ENCODE results near the gene ARHGEF28.

Gene ARHGEF28

GRCh38 chr5:73899916-73900315 is 273.9 kb downstream of the ARHGEF28 start:
- Mint-ChIP-seq H3K9me3 (no peaks in the 10 kb centered on the region), H3K4me3 (no peak overlapping the region), H3K27ac (no peak overlapping the region), H3K4me1 (peaks cover 2% of the 10 kb centered on the region), H3K36me3 (no peaks in the 10 kb centered on the region), H3K27me3 (peaks cover 21% of the 10 kb centered on the region)
- ATAC-seq (ENCODE audit: low read depth) = no peak
- DNase-seq (ENCODE audit: low spot score in 2 of 2) = no peak

- no peak overlapping the region for H3K4me3 Mint-ChIP-seq
- ATAC-seq (ENCODE audit: low read depth) (no peak), DNase-seq (ENCODE audit: low spot score in 2 of 2) (no peak)
- no peaks in the 10 kb centered on the region for H3K36me3 Mint-ChIP-seq
- no peak overlapping the region for H3K27ac Mint-ChIP-seq
- no peaks in the 10 kb centered on the region for H3K4me1 Mint-ChIP-seq
- H3K27me3 Mint-ChIP-seq = peaks cover 17% of the 10 kb centered on the region
- no peaks in the 10 kb centered on the region for H3K9me3 Mint-ChIP-seq
These were observed 274.6 kb downstream of the ARHGEF28 start for GRCh38 chr5:73900566-73900965.

GRCh38 chr5:73901043-73901442 is 275.0 kb downstream of the ARHGEF28 start:
- ATAC-seq (ENCODE audit: low read depth) = no peak
- no peaks in the 10 kb centered on the region for H3K4me1 Mint-ChIP-seq
- H3K27ac Mint-ChIP-seq = no peak overlapping the region
- peaks cover 14% of the 10 kb centered on the region for H3K27me3 Mint-ChIP-seq
- no peak for DNase-seq (ENCODE audit: low spot score in 2 of 2)
- H3K9me3 Mint-ChIP-seq = no peaks in the 10 kb centered on the region
- H3K36me3 Mint-ChIP-seq = no peaks in the 10 kb centered on the region
- H3K4me3 Mint-ChIP-seq = no peak overlapping the region

- Mint-ChIP-seq H3K9me3 (no peaks in the 10 kb centered on the region), H3K36me3 (no peaks in the 10 kb centered on the region), H3K4me1 (no peaks in the 10 kb centered on the region), H3K27me3 (peaks cover 10% of the 10 kb centered on the region), H3K27ac (no peak overlapping the region), H3K4me3 (no peak overlapping the region)
- ATAC-seq (ENCODE audit: low read depth) = no peak
- DNase-seq (ENCODE audit: low spot score in 2 of 2) = no peak
These were observed 275.5 kb downstream of the ARHGEF28 start for GRCh38 chr5:73901455-73901854.

GRCh38 chr5:73902327-73903051 is 276.5 kb downstream of the ARHGEF28 start:
- H3K27ac Mint-ChIP-seq = no peak overlapping the region
- no peaks in the 10 kb centered on the region for H3K4me1 Mint-ChIP-seq
- no peaks in the 10 kb centered on the region for H3K36me3 Mint-ChIP-seq
- H3K4me3 Mint-ChIP-seq = no peak overlapping the region
- peak; percentile 20 to 37 for DNase-seq (ENCODE audit: low spot score in 2 of 2)
- H3K27me3 Mint-ChIP-seq = peaks cover 10% of the 10 kb centered on the region
- ATAC-seq (ENCODE audit: low read depth) = no peak
- H3K9me3 Mint-ChIP-seq = no peaks in the 10 kb centered on the region

GRCh38 chr5:73903169-73903568 is 277.2 kb downstream of the ARHGEF28 start:
- H3K27me3 Mint-ChIP-seq = peaks cover 10% of the 10 kb centered on the region
- no peaks in the 10 kb centered on the region for H3K9me3 Mint-ChIP-seq
- no peaks in the 10 kb centered on the region for H3K36me3 Mint-ChIP-seq
- H3K4me3 Mint-ChIP-seq = no peak overlapping the region
- no peak for DNase-seq (ENCODE audit: low spot score in 2 of 2)
- no peak for ATAC-seq (ENCODE audit: low read depth)
- no peak overlapping the region for H3K27ac Mint-ChIP-seq
- no peaks in the 10 kb centered on the region for H3K4me1 Mint-ChIP-seq

- no peak for DNase-seq (ENCODE audit: low spot score in 2 of 2)
- no peaks in the 10 kb centered on the region for H3K9me3 Mint-ChIP-seq
- H3K27ac Mint-ChIP-seq = no peak overlapping the region
- H3K4me3 Mint-ChIP-seq = no peak overlapping the region
- H3K27me3 Mint-ChIP-seq = peaks cover 4% of the 10 kb centered on the region
- ATAC-seq (ENCODE audit: low read depth) = no peak
- no peaks in the 10 kb centered on the region for H3K4me1 Mint-ChIP-seq
- H3K36me3 Mint-ChIP-seq = no peaks in the 10 kb centered on the region
These were observed 280.3 kb downstream of the ARHGEF28 start for GRCh38 chr5:73906277-73906676.

- DNase-seq (ENCODE audit: low spot score in 2 of 2) (no peak), ATAC-seq (ENCODE audit: low read depth) (no peak)
- Mint-ChIP-seq H3K9me3 (no peaks in the 10 kb centered on the region), H3K27me3 (peaks cover 4% of the 10 kb centered on the region), H3K27ac (no peak overlapping the region), H3K36me3 (no peaks in the 10 kb centered on the region), H3K4me3 (no peak overlapping the region), H3K4me1 (no peaks in the 10 kb centered on the region)
These were observed 281.2 kb downstream of the ARHGEF28 start for GRCh38 chr5:73907164-73907563.

GRCh38 chr5:73908395-73908794 is 282.4 kb downstream of the ARHGEF28 start:
- Mint-ChIP-seq H3K9me3 (no peaks in the 10 kb centered on the region), H3K36me3 (no peaks in the 10 kb centered on the region), H3K27ac (no peak overlapping the region), H3K4me3 (no peak overlapping the region), H3K27me3 (peaks cover 4% of the 10 kb centered on the region), H3K4me1 (no peaks in the 10 kb centered on the region)
- DNase-seq (ENCODE audit: low spot score in 2 of 2) (no peak), ATAC-seq (ENCODE audit: low read depth) (no peak)

GRCh38 chr5:73908846-73909245 is 282.9 kb downstream of the ARHGEF28 start:
- H3K4me3 Mint-ChIP-seq = no peak overlapping the region
- peaks cover 4% of the 10 kb centered on the region for H3K27me3 Mint-ChIP-seq

GRCh38 chr5:73909474-73909873 is 283.5 kb downstream of the ARHGEF28 start:
- Mint-ChIP-seq H3K27me3 (peaks cover 4% of the 10 kb centered on the region), H3K4me1 (no peaks in the 10 kb centered on the region), H3K9me3 (no peaks in the 10 kb centered on the region), H3K36me3 (no peaks in the 10 kb centered on the region), H3K27ac (no peak overlapping the region), H3K4me3 (no peak overlapping the region)
- DNase-seq (ENCODE audit: low spot score in 2 of 2) (no peak), ATAC-seq (ENCODE audit: low read depth) (no peak)

More at GRCh38 chr5:73908846-73909245, 282.9 kb downstream of the ARHGEF28 start:
- Mint-ChIP-seq H3K9me3 (no peaks in the 10 kb centered on the region), H3K4me1 (no peaks in the 10 kb centered on the region), H3K27ac (no peak overlapping the region), H3K36me3 (no peaks in the 10 kb centered on the region)
- ATAC-seq (ENCODE audit: low read depth) (no peak), DNase-seq (ENCODE audit: low spot score in 2 of 2) (no peak)

GRCh38 chr5:73911761-73912393 is 285.9 kb downstream of the ARHGEF28 start:
- Mint-ChIP-seq H3K27me3 (peaks cover 3% of the 10 kb centered on the region), H3K36me3 (no peaks in the 10 kb centered on the region), H3K27ac (no peak overlapping the region), H3K4me1 (no peaks in the 10 kb centered on the region), H3K9me3 (no peaks in the 10 kb centered on the region), H3K4me3 (no peak overlapping the region)
- ATAC-seq (ENCODE audit: low read depth) (no peak), DNase-seq (ENCODE audit: low spot score in 2 of 2) (no peak)

GRCh38 chr5:73912821-73913271 is 286.9 kb downstream of the ARHGEF28 start:
- no peaks in the 10 kb centered on the region for H3K27me3 Mint-ChIP-seq
- no peak overlapping the region for H3K27ac Mint-ChIP-seq
- no peaks in the 10 kb centered on the region for H3K9me3 Mint-ChIP-seq
- ATAC-seq (ENCODE audit: low read depth) = no peak
- H3K4me1 Mint-ChIP-seq = no peaks in the 10 kb centered on the region
- no peaks in the 10 kb centered on the region for H3K36me3 Mint-ChIP-seq
- no peak overlapping the region for H3K4me3 Mint-ChIP-seq
- DNase-seq (ENCODE audit: low spot score in 2 of 2) = no peak

- no peaks in the 10 kb centered on the region for H3K9me3 Mint-ChIP-seq
- H3K27ac Mint-ChIP-seq = no peak overlapping the region
- no peak for ATAC-seq (ENCODE audit: low read depth)
- no peak overlapping the region for H3K4me3 Mint-ChIP-seq
- H3K36me3 Mint-ChIP-seq = no peaks in the 10 kb centered on the region
- no peak for DNase-seq (ENCODE audit: low spot score in 2 of 2)
- no peaks in the 10 kb centered on the region for H3K4me1 Mint-ChIP-seq
- H3K27me3 Mint-ChIP-seq = no peaks in the 10 kb centered on the region
These were observed 288.0 kb downstream of the ARHGEF28 start for GRCh38 chr5:73913971-73914370.

GRCh38 chr5:73915345-73915744 is 289.3 kb downstream of the ARHGEF28 start:
- no peak overlapping the region for H3K4me3 Mint-ChIP-seq
- ATAC-seq (ENCODE audit: low read depth) = no peak
- no peak for DNase-seq (ENCODE audit: low spot score in 2 of 2)
- no peaks in the 10 kb centered on the region for H3K27me3 Mint-ChIP-seq
- no peaks in the 10 kb centered on the region for H3K9me3 Mint-ChIP-seq
- H3K4me1 Mint-ChIP-seq = peaks cover 2% of the 10 kb centered on the region
- H3K27ac Mint-ChIP-seq = no peak overlapping the region
- no peaks in the 10 kb centered on the region for H3K36me3 Mint-ChIP-seq

All from memory B cell (primary cell).